HepG2 (cell line): ENCODE measurements around the gene ATAD2B. TPM values are rescaled to one million over a fixed set of nuclear protein-coding genes. Genes with fewer than 3 reads are reported as not detected.

Source experiments
- ARID5B ChIP-seq: IDR thresholded peaks from 2 replicates; pipeline ENCODE4 v1.4.0; 2020; ENCODE audit warnings: mild to moderate bottlenecking, missing genetic modification reagents
- ASH2L ChIP-seq: fragments of 300-600, 200-600 bp; sonication (generic); IDR thresholded peaks from 2 replicates; pipeline ENCODE4 v1.7.0; 2017; ENCODE audit warnings: low read depth, mild to moderate bottlenecking, moderate library complexity, mixed read lengths, low read length; ENCODE audit not compliant: insufficient read length
- CBX5 ChIP-seq: sonication (generic); formaldehyde crosslinking; IDR thresholded peaks from 2 replicates; pipeline ENCODE4 v1.4.0; 2020; ENCODE audit warnings: missing genetic modification reagents, borderline replicate concordance
- FOXO1 ChIP-seq: sonication (generic); formaldehyde crosslinking; IDR thresholded peaks from 2 replicates; pipeline ENCODE4 v1.4.0; 2020; ENCODE audit warnings: missing genetic modification reagents
- HNF4A ChIP-seq: sonication (generic); formaldehyde crosslinking; IDR thresholded peaks from 2 replicates; pipeline ENCODE4 v1.4.0; 2020; ENCODE audit warnings: missing genetic modification reagents
- HOXA3 ChIP-seq: sonication (generic); formaldehyde crosslinking; IDR thresholded peaks from 2 replicates; pipeline ENCODE4 v1.5.0; 2020; ENCODE audit warnings: missing genetic modification reagents
- IRF9 ChIP-seq: sonication (generic); formaldehyde crosslinking; IDR thresholded peaks from 2 replicates; pipeline ENCODE4 v1.8.0; 2022; ENCODE audit warnings: missing genetic modification reagents, mild to moderate bottlenecking, borderline replicate concordance
- MAZ ChIP-seq, 2 experiments: sonication (generic) in 1 of 2; formaldehyde crosslinking in 1 of 2; IDR thresholded peaks; 2 replicates each; pipeline versions ENCODE4 v1.5.0 to v1.6.1; 2012 to 2020; ENCODE audit warnings: low read depth in 2 of 2, mild to moderate bottlenecking in 2 of 2, borderline replicate concordance in 1 of 2, improper control_type of control experiment in 1 of 2, low read length in 1 of 2, missing genetic modification reagents in 1 of 2, moderate library complexity in 1 of 2
- MIXL1 ChIP-seq: IDR thresholded peaks from 2 replicates; pipeline ENCODE4 v1.6.1; 2016
- NCOA2 ChIP-seq: sonication (generic); formaldehyde crosslinking; IDR thresholded peaks from 2 replicates; pipeline ENCODE4 v1.8.0; 2022; ENCODE audit warnings: inconsistent platforms
- SOX13 ChIP-seq, 3 experiments: fragments of 450-650 bp in 1 of 3; sonication (generic) in 1 of 3; formaldehyde crosslinking in 1 of 3; IDR thresholded peaks in 2 of 3; conservative IDR thresholded peaks in 1 of 3; 2 replicates each; pipeline versions ENCODE4 v1.5.0 to v1.6.1; 2016 to 2020; ENCODE audit warnings: antibody characterized with exemption in 1 of 3, mild to moderate bottlenecking in 1 of 3, missing compliant biosample characterization in 1 of 3, missing genetic modification reagents in 1 of 3, moderate library complexity in 1 of 3
- SRF ChIP-seq: IDR thresholded peaks from 2 replicates; pipeline ENCODE4 v1.6.1; 2011; ENCODE audit warnings: mild to moderate bottlenecking, low read depth, low read length, moderate library complexity
- ZNF142 ChIP-seq: sonication (generic); formaldehyde crosslinking; IDR thresholded peaks from 2 replicates; pipeline ENCODE4 v1.4.0; 2020; ENCODE audit warnings: missing genetic modification reagents
- ZNF784 ChIP-seq: sonication (generic); formaldehyde crosslinking; IDR thresholded peaks from 2 replicates; pipeline ENCODE4 v1.5.1; 2020; ENCODE audit warnings: missing genetic modification reagents, mild to moderate bottlenecking, borderline replicate concordance
- ZNF790 ChIP-seq: sonication (generic); formaldehyde crosslinking; IDR thresholded peaks from 2 replicates; pipeline ENCODE4 v1.8.0; 2022; ENCODE audit warnings: missing genetic modification reagents, mild to moderate bottlenecking, borderline replicate concordance
- polyA plus RNA-seq, 8 experiments: library from polyadenylated mRNA; depleted of rRNA in 3 of 8; stranded (reverse) in 7 of 8; unstranded in 1 of 8; fragments of >200 nt; fragmentation: Illumina TruSeq in 4 of 8; extraction: Trizol in 4 of 8; gene quantifications; 2 replicates each; pipeline versions ENCODE4 v1.2.1 to v1.2.3, GENCODE V29; 2011 to 2016; ENCODE audit warnings: low read depth in 4 of 8, missing spikeins in 1 of 8, mixed read lengths in 1 of 8; ENCODE audit not compliant: insufficient read depth in 1 of 8
- total RNA-seq, 5 experiments: library from RNA; depleted of rRNA; stranded (reverse); fragments of >200 nt; fragmentation: Illumina TruSeq; extraction: Trizol; gene quantifications; 2 replicates each; pipeline ENCODE4 v1.2.3, GENCODE V29; 2016; ENCODE audit warnings: low read depth in 1 of 5

Gene ATAD2B
- total and polyA plus RNA-seq, 2 of the 13 experiments (the other 11 are each of a cell fraction or from before 2014, with no cell fraction given), result 5.3 to 22.2 TPM

- TF ChIP-seq ARID5B (peak; percentile 78), NCOA2 (CRISPR knock-in tag) (no peak; the same call in none of the 2 replicates), MAZ (IDR thresholded peaks at IDR 0.05; ENCODE audit: borderline replicate concordance, low read depth, low read length) (peak; percentile 98), MAZ (CRISPR knock-in tag; IDR thresholded peaks at IDR 0.05; ENCODE audit: low read depth) (peak; percentile 99), ASH2L (peak; percentile 94), MIXL1 (CRISPR knock-in tag) (peak; percentile 76), SOX13 (IDR thresholded peaks at IDR 0.05) (peak; percentile 36; the same call in 1 of the 2 replicates), SOX13 (CRISPR knock-in tag; conservative IDR thresholded peaks at IDR 0.05 in 1 of 2, IDR thresholded peaks at IDR 0.05 in 1 of 2) (peak in 1 of 2 experiments; percentile 61; a peak in 2 of 4 replicates), ZNF142 (CRISPR knock-in tag) (peak; percentile 90; the same call in 1 of the 2 replicates), ZNF784 (CRISPR knock-in tag) (no peak; the same call in 1 of the 2 replicates), CBX5 (peak; percentile 68), HOXA3 (peak; percentile 97), SRF (peak; percentile 28; the same call in 1 of the 2 replicates), ZNF790 (CRISPR knock-in tag) (no peak), IRF9 (CRISPR knock-in tag) (peak; percentile 69; the same call in 1 of the 2 replicates), FOXO1 (CRISPR knock-in tag) (no peak; the same call in 1 of the 2 replicates), HNF4A (CRISPR knock-in tag) (peak; percentile 5)
Measured at GRCh38 chr2:23926750-23927571, at the start of gene ATAD2B (continued).
